ENCODE data around the gene MPZL2. TPM values are rescaled to one million over a fixed set of nuclear protein-coding genes. Genes with fewer than 3 reads are reported as not detected.

The MPZL2 gene
- total and polyA plus RNA-seq, 2 of the 8 experiments (the other 6 are each of a cell fraction or from before 2014, with no cell fraction given), result 2.4 to 3.2 TPM

DNA sequence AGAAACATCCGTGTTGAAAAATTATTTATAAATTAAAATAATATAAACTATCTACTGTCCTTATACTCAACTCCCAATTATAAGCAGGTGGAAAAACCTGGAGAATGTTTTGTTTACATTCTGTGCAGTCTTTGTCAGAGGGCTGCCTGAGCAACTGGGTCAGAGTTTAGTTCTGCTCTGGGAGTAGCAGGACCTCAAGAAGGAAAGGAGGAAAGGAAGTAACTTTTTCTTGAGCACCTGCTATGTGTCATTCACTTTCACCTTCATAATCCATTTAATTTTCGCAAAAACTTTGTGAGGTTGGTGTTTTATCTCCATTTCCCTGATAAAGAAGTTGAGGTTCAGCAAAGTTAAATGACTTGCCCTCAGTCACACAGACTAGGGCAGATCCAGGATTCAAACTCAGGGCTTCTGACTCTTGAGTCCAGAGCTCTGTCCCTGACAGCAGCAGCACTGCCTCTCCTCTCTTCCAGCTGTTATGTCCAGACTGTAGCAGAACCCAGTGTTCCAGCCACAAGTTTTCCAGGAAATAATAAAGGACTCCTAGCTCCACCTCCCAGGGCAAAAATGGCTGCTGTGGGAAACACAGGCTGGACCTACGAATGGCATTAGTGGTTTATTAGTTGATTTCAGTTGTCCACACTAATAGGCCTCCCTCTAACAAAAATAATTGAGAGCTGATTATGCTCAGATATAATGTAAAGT, 46.8 kb upstream of the MPZL2 start:
- no peaks in the 10 kb centered on the region for H3K9me3 ChIP-seq (ENCODE audit: insufficient read depth in 2 of 2, low read depth in 1 of 2, low read length in 1 of 2)
- H4K5ac ChIP-seq (ENCODE audit: insufficient read length, low read depth, low read length), result no peak overlapping the region
- peaks cover 5% of the 10 kb centered on the region; the same call in 1 of the 2 replicates for H3K23me2 ChIP-seq (ENCODE audit: low read depth, low read length)
- DNase-seq (ENCODE audit: low read depth in 1 of 2, low spot score in 2 of 2) (no peak), FAIRE-seq (no peak)
- no peak overlapping the region for H3K27ac ChIP-seq (ENCODE audit: low read depth, low read length)
- no peak overlapping the region for H2AFZ ChIP-seq (ENCODE audit: low read length)
- no peak overlapping the region for H2BK5ac ChIP-seq (ENCODE audit: low read depth, low read length)
- no peaks in the 10 kb centered on the region for H3K27me3 ChIP-seq (replicated peaks in 1 of 4; ENCODE audit: control insufficient read depth in 3 of 4, extremely low read depth in 1 of 4, insufficient read depth in 3 of 4, low read length in 3 of 4)
- H3K9ac ChIP-seq (replicated peaks in 1 of 4; ENCODE audit: extremely low read depth in 1 of 4, low read depth in 3 of 4, low read length in 3 of 4), result no peak overlapping the region
- no peaks in the 10 kb centered on the region for H3K79me1 ChIP-seq (ENCODE audit: low read depth, low read length)
- H4K91ac ChIP-seq (replicated peaks; ENCODE audit: insufficient read length, low read length), result no peak overlapping the region
- no peak overlapping the region for H4K8ac ChIP-seq (ENCODE audit: extremely low read depth, insufficient read depth, low read length)
- H3K23ac ChIP-seq (ENCODE audit: insufficient read length), result no peak overlapping the region
- no peak overlapping the region for H2AK5ac ChIP-seq (ENCODE audit: low read depth, low read length)
- ChIA-PET POLR2A (ENCODE audit: partially characterized antibody) (interaction anchor here (0.6 kb wide), 1 partner anchor 64 kb away, joined by 3 read pairs; no protein-coding TSS in a partner anchor), CTCF (ENCODE audit: partially characterized antibody) (interaction anchor here (0.9 to 2.1 kb wide), 10 partner anchors 9 to 160 kb away, joined by 3 to 11 read pairs (median 3); no protein-coding TSS in a partner anchor)
- H3K56ac ChIP-seq (replicated peaks; ENCODE audit: insufficient read length, low read depth, low read length), result no peak overlapping the region
- H4K20me1 ChIP-seq (replicated peaks in 1 of 2; ENCODE audit: control insufficient read depth in 1 of 2, insufficient read depth in 2 of 2, low read length in 2 of 2), result no peaks in the 10 kb centered on the region
- H2BK15ac ChIP-seq (ENCODE audit: low read length), result no peak overlapping the region
- peaks cover 2 to 11% (median 6%) of the 10 kb centered on the region in 4 experiments; a peak in 6 of 7 replicates for H3K4me1 ChIP-seq (replicated peaks in 1 of 4; ENCODE audit: control insufficient read depth in 3 of 4, insufficient read depth in 4 of 4, low read length in 3 of 4)
- no peak overlapping the region for H3K4ac ChIP-seq (replicated peaks; ENCODE audit: insufficient read length, low read depth, low read length)
- no peak overlapping the region for H3K18ac ChIP-seq (ENCODE audit: extremely low read depth, low read length)
- no peak overlapping the region for H3K14ac ChIP-seq (ENCODE audit: insufficient read length)
- no peak overlapping the region for H2BK120ac ChIP-seq (replicated peaks; ENCODE audit: low read depth, low read length)
- no peak overlapping the region for H3K4me3 ChIP-seq (ENCODE audit: extremely low read depth in 1 of 4, insufficient read depth in 2 of 4, low read depth in 3 of 4, low read length in 4 of 4)
- no peaks in the 10 kb centered on the region for H3K36me3 ChIP-seq (ENCODE audit: control insufficient read depth in 2 of 4, insufficient read depth in 4 of 4, low read length in 3 of 4)
- no peaks in the 10 kb centered on the region for H3K79me2 ChIP-seq (ENCODE audit: control insufficient read depth in 1 of 2, insufficient read depth in 2 of 2, low read length in 2 of 2)
- H2BK12ac ChIP-seq (ENCODE audit: low read depth, low read length), result no peak overlapping the region
- 85% methylated on average over 3 of the region's 3 CpGs; no CpG with 5 or more reads in 1 of the 2 experiments for WGBS, 2 experiments (ENCODE audit: extremely low coverage in 1 of 2, insufficient coverage in 1 of 2, insufficient read length in 1 of 2, insufficient replicate concordance in 2 of 2, low coverage in 1 of 2, low lambda C conversion rate in 2 of 2, missing lambda C conversion rate in 1 of 2)
- H3K4me2 ChIP-seq (ENCODE audit: insufficient read depth in 1 of 2, low read depth in 2 of 2, low read length in 2 of 2), result no peak overlapping the region
- no peak overlapping the region for H2BK20ac ChIP-seq (ENCODE audit: low read length)
- TF ChIP-seq JUN (IDR thresholded peaks at IDR 0.05; ENCODE audit: low read depth, low read length) (no peak), TCF12 (IDR thresholded peaks at IDR 0.05; ENCODE audit: low read depth, low read length) (no peak), RNF2 (IDR thresholded peaks at IDR 0.05; ENCODE audit: borderline replicate concordance, low read depth, low read length, missing control alignments, poor library complexity, severe bottlenecking) (no peak), BCL11A (IDR thresholded peaks at IDR 0.05; ENCODE audit: low read depth in 2 of 2, low read length in 2 of 2) (no peak), RFX5 (IDR thresholded peaks at IDR 0.05; ENCODE audit: borderline replicate concordance, low read depth, low read length) (no peak), SIN3A (conservative IDR thresholded peaks at IDR 0.05 in 1 of 2, IDR thresholded peaks at IDR 0.05 in 1 of 2; ENCODE audit: low read depth in 1 of 2, low read length in 2 of 2) (no peak), SP2 (IDR thresholded peaks at IDR 0.05; ENCODE audit: low read length) (no peak), POU5F1 (IDR thresholded peaks at IDR 0.05; ENCODE audit: low read depth, low read length) (no peak)
- TF ChIP-seq, protein P1, sequence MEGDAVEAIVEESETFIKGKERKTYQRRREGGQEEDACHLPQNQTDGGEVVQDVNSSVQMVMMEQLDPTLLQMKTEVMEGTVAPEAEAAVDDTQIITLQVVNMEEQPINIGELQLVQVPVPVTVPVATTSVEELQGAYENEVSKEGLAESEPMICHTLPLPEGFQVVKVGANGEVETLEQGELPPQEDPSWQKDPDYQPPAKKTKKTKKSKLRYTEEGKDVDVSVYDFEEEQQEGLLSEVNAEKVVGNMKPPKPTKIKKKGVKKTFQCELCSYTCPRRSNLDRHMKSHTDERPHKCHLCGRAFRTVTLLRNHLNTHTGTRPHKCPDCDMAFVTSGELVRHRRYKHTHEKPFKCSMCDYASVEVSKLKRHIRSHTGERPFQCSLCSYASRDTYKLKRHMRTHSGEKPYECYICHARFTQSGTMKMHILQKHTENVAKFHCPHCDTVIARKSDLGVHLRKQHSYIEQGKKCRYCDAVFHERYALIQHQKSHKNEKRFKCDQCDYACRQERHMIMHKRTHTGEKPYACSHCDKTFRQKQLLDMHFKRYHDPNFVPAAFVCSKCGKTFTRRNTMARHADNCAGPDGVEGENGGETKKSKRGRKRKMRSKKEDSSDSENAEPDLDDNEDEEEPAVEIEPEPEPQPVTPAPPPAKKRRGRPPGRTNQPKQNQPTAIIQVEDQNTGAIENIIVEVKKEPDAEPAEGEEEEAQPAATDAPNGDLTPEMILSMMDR (IDR thresholded peaks at IDR 0.05; ENCODE audit: control extremely low read depth in 1 of 3, insufficient read depth in 1 of 3, low read depth in 1 of 3, low read length in 3 of 3), result no peak

Measured in H1 (cell line).